SK-N-SH (cell line): Measurements from ENCODE around the gene THSD7A. TPM values are rescaled to one million over a fixed set of nuclear protein-coding genes. Genes with fewer than 3 reads are reported as not detected.

Experiments
- CTCF ChIA-PET: fragments of 300-600, 350-600 bp; formaldehyde crosslinking; extraction: SDS; loops from one replicate; lab custom pipeline; 2021; lab: Yijun Ruan, JAX
- POLR2A ChIA-PET: fragments of 350-600 bp; sonication (Branson Sonifier 250); formaldehyde crosslinking; extraction: SDS; loops from one replicate; lab custom pipeline; 2020; ENCODE audit warnings: antibody characterized with exemption, inconsistent platforms; lab: Yijun Ruan, JAX
- DNase-seq: peaks from one replicate; pipeline ENCODE4 v3.0.0; 2012
- H2AFZ ChIP-seq: fragments of 200-600 bp; sonication (generic); 2 replicates; pipeline ENCODE4 v1.8.1; 2016; ENCODE audit warnings: antibody characterized with exemption, mild to moderate bottlenecking, low read depth
- H3F3A ChIP-seq: fragments of 200-600 bp; sonication (generic); replicated peaks from 2 replicates; pipeline ENCODE3; 2016; ENCODE audit warnings: antibody characterized with exemption, mild to moderate bottlenecking; ENCODE audit not compliant: insufficient read depth
- H3K27ac ChIP-seq, 2 experiments: fragments of 200-500 bp in 1 of 2; fragments of 200-600 bp in 1 of 2; sonication (Bioruptor generic) in 1 of 2; sonication (generic), shearing (Covaris generic) in 1 of 2; 2 replicates each; pipeline versions ENCODE4 v1.5.1 to v1.6.1; 2014 to 2016; ENCODE audit warnings: low read depth in 2 of 2, inconsistent platforms in 1 of 2, low read length in 1 of 2, mild to moderate bottlenecking in 1 of 2, mixed read lengths in 1 of 2
- H3K27me3 ChIP-seq: fragments of 200-600 bp; sonication (generic), shearing (Covaris generic); 2 replicates; pipeline ENCODE4 v1.6.1; 2016; ENCODE audit warnings: mixed run types; ENCODE audit not compliant: insufficient read depth
- H3K36me3 ChIP-seq, 2 experiments: fragments of 200-500 bp in 1 of 2; fragments of 200-600 bp in 1 of 2; sonication (Bioruptor generic) in 1 of 2; sonication (generic) in 1 of 2; replicated peaks in 1 of 2; 2 replicates each; pipeline versions ENCODE3 to v1.5.1; 2014 to 2016; ENCODE audit warnings: low read length in 1 of 2, mild to moderate bottlenecking in 1 of 2; ENCODE audit not compliant: insufficient read depth in 2 of 2, control insufficient read depth in 1 of 2
- H3K4me1 ChIP-seq, 2 experiments: fragments of 200-500 bp in 1 of 2; fragments of 200-600 bp in 1 of 2; sonication (Bioruptor generic) in 1 of 2; sonication (generic), shearing (Covaris generic) in 1 of 2; 2 replicates each; pipeline versions ENCODE4 v1.5.1 to v1.6.1; 2014 to 2016; ENCODE audit warnings: low read depth in 1 of 2, low read length in 1 of 2, mixed run types in 1 of 2; ENCODE audit not compliant: insufficient read depth in 2 of 2, control insufficient read depth in 1 of 2
- H3K4me2 ChIP-seq: fragments of 200-600 bp; sonication (generic), shearing (Covaris generic); 2 replicates; pipeline ENCODE4 v1.6.1; 2017; ENCODE audit warnings: mixed run types
- H3K4me3 ChIP-seq, 2 experiments: fragments of 200-500 bp in 1 of 2; fragments of 200-600 bp in 1 of 2; sonication (Bioruptor generic) in 1 of 2; sonication (generic), shearing (Covaris generic) in 1 of 2; 2 replicates each; pipeline versions ENCODE4 v1.5.1 to v1.8.1; 2014 to 2016; ENCODE audit warnings: low read depth in 2 of 2, inconsistent platforms in 1 of 2, low read length in 1 of 2, mild to moderate bottlenecking in 1 of 2, mixed read lengths in 1 of 2, moderate library complexity in 1 of 2
- H3K79me2 ChIP-seq: fragments of 200-600 bp; sonication (generic); 2 replicates; pipeline ENCODE4 v1.8.1; 2017; ENCODE audit warnings: mild to moderate bottlenecking; ENCODE audit not compliant: insufficient read depth
- H3K9ac ChIP-seq: fragments of 200-600 bp; sonication (generic); 2 replicates; pipeline ENCODE4 v1.6.1; 2017; ENCODE audit warnings: mixed run types
- H3K9me2 ChIP-seq: fragments of 200-600 bp; sonication (generic); 2 replicates; pipeline ENCODE4 v1.6.1; 2017; ENCODE audit warnings: mixed run types
- H3K9me3 ChIP-seq: fragments of 200-600 bp; sonication (generic); 2 replicates; pipeline ENCODE4 v1.6.1; 2017; ENCODE audit warnings: mixed run types, mild to moderate bottlenecking, moderate library complexity
- H4K20me1 ChIP-seq: fragments of 200-600 bp; sonication (generic); 2 replicates; pipeline ENCODE4 v1.6.1; 2017; ENCODE audit warnings: mild to moderate bottlenecking, mixed run types; ENCODE audit not compliant: insufficient read depth
- CHD2 ChIP-seq: fragments of 150-350 bp; IDR thresholded peaks from 2 replicates; pipeline ENCODE4 v1.6.1; 2018; ENCODE audit warnings: low read length; ENCODE audit not compliant: partially characterized antibody
- EZH2phosphoT487 ChIP-seq: fragments of 200-600 bp; sonication (generic); IDR thresholded peaks from 2 replicates; pipeline ENCODE4 v1.6.1; 2017; ENCODE audit warnings: low read depth, mixed run types, mild to moderate bottlenecking, antibody characterized with exemption, moderate library complexity, borderline replicate concordance
- FOXJ3 ChIP-seq: sonication (generic); formaldehyde crosslinking; IDR thresholded peaks from 2 replicates; pipeline ENCODE4 v1.5.1; 2020; ENCODE audit warnings: mild to moderate bottlenecking, missing genetic modification reagents
- GABPA ChIP-seq: IDR thresholded peaks from 2 replicates; pipeline ENCODE4 v1.4.0; 2012; ENCODE audit warnings: low read depth, mild to moderate bottlenecking
- NFIC ChIP-seq: IDR thresholded peaks from 2 replicates; pipeline ENCODE4 v1.4.0; 2012; ENCODE audit warnings: borderline replicate concordance
- RXRA ChIP-seq: IDR thresholded peaks from 2 replicates; pipeline ENCODE4 v1.4.0; 2012; ENCODE audit warnings: low read depth, mild to moderate bottlenecking, borderline replicate concordance
- SIN3A ChIP-seq: IDR thresholded peaks from 2 replicates; pipeline ENCODE4 v1.6.1; 2012; ENCODE audit warnings: low read depth, mild to moderate bottlenecking, low read length, moderate library complexity, borderline replicate concordance
- SMC3 ChIP-seq: IDR thresholded peaks from 2 replicates; pipeline ENCODE4 v1.6.1; 2012; ENCODE audit warnings: low read depth, low read length, improper control_type of control experiment
- TCF12 ChIP-seq: IDR thresholded peaks from 2 replicates; pipeline ENCODE4 v1.4.0; 2012
- WGBS: methylation state at CpG from one replicate; pipeline ENCODE4 v1.1.6; 2017; ENCODE audit warnings: low lambda C conversion rate; 5-methylcytosine and 5-hydroxymethylcytosine counted together
- polyA plus RNA-seq, 3 experiments: library from polyadenylated mRNA; depleted of rRNA; stranded (reverse); fragments of >200 nt; gene quantifications; 2 replicates each; pipeline ENCODE4 v1.2.3, GENCODE V29; 2012
- TF ChIP-seq, protein P1 (sequence below): fragments of 200-600 bp; sonication (generic); IDR thresholded peaks from 2 replicates; pipeline ENCODE4 v1.6.1; 2017; ENCODE audit warnings: antibody characterized with exemption, mild to moderate bottlenecking, moderate library complexity
- TF ChIP-seq, protein P2 (sequence below): IDR thresholded peaks from 2 replicates; pipeline ENCODE4; 2012
- TF ChIP-seq, protein P3 (sequence below): fragments of 150-350 bp; IDR thresholded peaks from 2 replicates; pipeline ENCODE4 v1.6.1; 2016; ENCODE audit warnings: mild to moderate bottlenecking, low read depth, low read length

THSD7A gene
- polyA plus RNA-seq, 1 of the 3 experiments (the other 2 are of a cell fraction): 0.16 TPM

DNA sequence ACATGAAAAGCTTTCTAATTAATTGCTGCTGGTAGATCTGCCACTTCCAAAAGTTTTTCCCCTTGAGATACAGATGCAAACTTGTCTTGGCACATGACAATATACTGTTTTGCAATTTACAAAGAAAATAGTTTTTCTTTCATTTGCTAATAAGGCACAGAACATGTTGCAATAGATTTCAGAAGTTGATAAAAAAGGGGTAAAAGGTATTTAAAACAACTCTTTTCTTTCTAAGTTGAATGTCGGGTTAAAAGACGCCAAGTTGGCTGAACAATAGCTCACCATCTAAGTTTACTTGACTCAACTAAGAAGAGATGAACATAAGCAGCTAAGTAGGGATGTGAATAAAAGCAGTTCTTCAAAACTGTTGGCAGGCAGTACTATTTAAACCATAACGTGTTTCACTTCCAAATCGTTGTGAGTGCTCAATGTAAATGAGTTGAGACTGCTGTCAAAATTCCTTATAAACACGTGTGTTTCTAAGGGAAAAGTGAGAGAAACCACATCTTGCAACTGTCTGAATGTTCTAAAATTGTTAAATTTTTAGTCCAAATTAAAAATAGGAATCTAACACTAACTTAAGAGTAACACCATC, 14.5 kb upstream of the THSD7A start (continued):
- TF ChIP-seq, protein P1, sequence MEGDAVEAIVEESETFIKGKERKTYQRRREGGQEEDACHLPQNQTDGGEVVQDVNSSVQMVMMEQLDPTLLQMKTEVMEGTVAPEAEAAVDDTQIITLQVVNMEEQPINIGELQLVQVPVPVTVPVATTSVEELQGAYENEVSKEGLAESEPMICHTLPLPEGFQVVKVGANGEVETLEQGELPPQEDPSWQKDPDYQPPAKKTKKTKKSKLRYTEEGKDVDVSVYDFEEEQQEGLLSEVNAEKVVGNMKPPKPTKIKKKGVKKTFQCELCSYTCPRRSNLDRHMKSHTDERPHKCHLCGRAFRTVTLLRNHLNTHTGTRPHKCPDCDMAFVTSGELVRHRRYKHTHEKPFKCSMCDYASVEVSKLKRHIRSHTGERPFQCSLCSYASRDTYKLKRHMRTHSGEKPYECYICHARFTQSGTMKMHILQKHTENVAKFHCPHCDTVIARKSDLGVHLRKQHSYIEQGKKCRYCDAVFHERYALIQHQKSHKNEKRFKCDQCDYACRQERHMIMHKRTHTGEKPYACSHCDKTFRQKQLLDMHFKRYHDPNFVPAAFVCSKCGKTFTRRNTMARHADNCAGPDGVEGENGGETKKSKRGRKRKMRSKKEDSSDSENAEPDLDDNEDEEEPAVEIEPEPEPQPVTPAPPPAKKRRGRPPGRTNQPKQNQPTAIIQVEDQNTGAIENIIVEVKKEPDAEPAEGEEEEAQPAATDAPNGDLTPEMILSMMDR: no peak
- TF ChIP-seq CHD2 (no peak), SIN3A (no peak), FOXJ3 (CRISPR knock-in tag) (no peak), TCF12 (no peak), GABPA (no peak), EZH2phosphoT487 (no peak)
- TF ChIP-seq, protein P2, sequence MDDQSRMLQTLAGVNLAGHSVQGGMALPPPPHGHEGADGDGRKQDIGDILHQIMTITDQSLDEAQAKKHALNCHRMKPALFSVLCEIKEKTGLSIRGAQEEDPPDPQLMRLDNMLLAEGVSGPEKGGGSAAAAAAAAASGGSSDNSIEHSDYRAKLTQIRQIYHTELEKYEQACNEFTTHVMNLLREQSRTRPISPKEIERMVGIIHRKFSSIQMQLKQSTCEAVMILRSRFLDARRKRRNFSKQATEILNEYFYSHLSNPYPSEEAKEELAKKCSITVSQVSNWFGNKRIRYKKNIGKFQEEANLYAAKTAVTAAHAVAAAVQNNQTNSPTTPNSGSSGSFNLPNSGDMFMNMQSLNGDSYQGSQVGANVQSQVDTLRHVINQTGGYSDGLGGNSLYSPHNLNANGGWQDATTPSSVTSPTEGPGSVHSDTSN: no peak

DNA sequence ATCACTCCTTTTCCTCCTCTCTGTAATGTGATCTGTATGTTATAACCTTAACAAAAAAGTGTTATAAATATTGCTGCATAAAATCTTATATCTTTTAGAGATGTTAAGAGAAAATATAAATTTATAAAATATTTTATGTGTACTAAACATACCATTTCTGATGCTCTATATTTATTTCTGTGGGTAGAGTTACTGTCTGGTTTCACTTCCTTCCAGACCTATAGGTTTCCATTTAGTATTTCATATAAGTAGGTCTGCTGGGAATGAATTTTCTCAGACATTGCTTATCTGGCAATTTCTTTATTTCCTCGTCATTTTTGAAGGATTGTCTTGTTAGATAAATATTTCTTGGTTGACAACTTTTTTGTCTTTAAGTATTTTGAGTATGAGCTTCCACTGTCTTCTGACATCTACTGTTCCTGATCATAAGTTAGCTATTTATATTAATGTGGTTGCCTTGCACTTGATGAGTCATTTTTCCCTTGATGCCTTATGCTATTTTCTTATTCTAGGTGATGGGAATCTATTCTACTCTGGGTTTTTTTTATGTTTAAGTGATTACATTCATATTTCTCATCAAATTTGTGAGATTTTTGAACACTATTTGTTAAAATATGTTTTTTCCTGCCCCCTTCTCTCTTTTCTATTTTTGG, 11.2 kb upstream of the THSD7A start:
- no peak overlapping the region for H2AFZ ChIP-seq
- no peaks in the 10 kb centered on the region for H3K9me3 ChIP-seq
- POLR2A ChIA-PET: no interaction called here
- H3K9ac ChIP-seq: no peak overlapping the region
- H3K9me2 ChIP-seq: no peaks in the 10 kb centered on the region; the same call in 1 of the 2 replicates
- no peak overlapping the region for H3K27ac ChIP-seq
- no peak overlapping the region for H3K4me2 ChIP-seq
- TF ChIP-seq TCF12: no peak
- TF ChIP-seq SMC3: no peak
- no peak for TF ChIP-seq FOXJ3 (CRISPR knock-in tag)
- TF ChIP-seq, protein P1: no peak
- TF ChIP-seq CHD2: no peak
- no peak for TF ChIP-seq NFIC
- TF ChIP-seq, protein P2: no peak
- TF ChIP-seq EZH2phosphoT487: no peak
- TF ChIP-seq, protein P3, sequence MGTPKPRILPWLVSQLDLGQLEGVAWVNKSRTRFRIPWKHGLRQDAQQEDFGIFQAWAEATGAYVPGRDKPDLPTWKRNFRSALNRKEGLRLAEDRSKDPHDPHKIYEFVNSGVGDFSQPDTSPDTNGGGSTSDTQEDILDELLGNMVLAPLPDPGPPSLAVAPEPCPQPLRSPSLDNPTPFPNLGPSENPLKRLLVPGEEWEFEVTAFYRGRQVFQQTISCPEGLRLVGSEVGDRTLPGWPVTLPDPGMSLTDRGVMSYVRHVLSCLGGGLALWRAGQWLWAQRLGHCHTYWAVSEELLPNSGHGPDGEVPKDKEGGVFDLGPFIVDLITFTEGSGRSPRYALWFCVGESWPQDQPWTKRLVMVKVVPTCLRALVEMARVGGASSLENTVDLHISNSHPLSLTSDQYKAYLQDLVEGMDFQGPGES: no peak
- TF ChIP-seq RXRA: no peak
- no peaks in the 10 kb centered on the region for H3K79me2 ChIP-seq
- no peaks in the 10 kb centered on the region; a peak in 1 of 4 replicates for H3K4me1 ChIP-seq
- no peaks in the 10 kb centered on the region for H3K27me3 ChIP-seq
- no peak overlapping the region for H3K4me3 ChIP-seq
- no peaks in the 10 kb centered on the region for H4K20me1 ChIP-seq
- H3K36me3 ChIP-seq: no peaks in the 10 kb centered on the region
- WGBS: 13% methylated on average over 1 of the region's 1 CpG
- CTCF ChIA-PET: no interaction called here
- DNase-seq: no peak
- H3F3A ChIP-seq: no peaks in the 10 kb centered on the region
